Kidney (tissue), 14 donors: Measurements from ENCODE around the gene GMDS. TPM values are rescaled to one million over a fixed set of nuclear protein-coding genes. Genes with fewer than 3 reads are reported as not detected.

Source experiments
- DNase-seq, 5 donors: peaks; one replicate each; pipeline ENCODE4 v3.0.0-alpha.2; 2013 to 2020
- FAIRE-seq: peaks from 2 replicates; lab custom pipeline; 2012; peaks lifted over from hg19 to GRCh38; lab: Jason Lieb, UNC
- H3K27ac ChIP-seq, 2 donors: one replicate each; pipeline ENCODE4 v1.7.0; 2013; ENCODE audit warnings: low read depth in 2 of 2, low read length in 2 of 2, inconsistent platforms in 1 of 2
- H3K27me3 ChIP-seq: one replicate; pipeline ENCODE4 v1.7.1; 2013; ENCODE audit warnings: low read length, inconsistent platforms; ENCODE audit not compliant: control insufficient read depth, insufficient read depth
- H3K36me3 ChIP-seq, 3 donors: one replicate each; pipeline versions ENCODE4 v1.7.0 to v1.7.1; 2013; ENCODE audit warnings: low read length in 3 of 3, control low read depth in 1 of 3, inconsistent platforms in 1 of 3; ENCODE audit not compliant: insufficient read depth in 3 of 3, control insufficient read depth in 2 of 3
- H3K4me1 ChIP-seq, 3 donors: one replicate each; pipeline versions ENCODE4 v1.7.0 to v1.7.1; 2013; ENCODE audit warnings: low read length in 3 of 3, inconsistent platforms in 1 of 3, low read depth in 1 of 3; ENCODE audit not compliant: control insufficient read depth in 2 of 3, insufficient read depth in 2 of 3
- H3K4me3 ChIP-seq, 3 donors: one replicate each; pipeline versions ENCODE4 v1.7.0 to v1.8.1; 2013; ENCODE audit warnings: low read length in 3 of 3, control low read depth in 1 of 3, inconsistent platforms in 1 of 3
- H3K9ac ChIP-seq, 3 donors: one replicate each; pipeline versions ENCODE4 v1.7.0 to v1.7.1; 2013; ENCODE audit warnings: low read length in 3 of 3, control low read depth in 1 of 3, inconsistent platforms in 1 of 3
- H3K9me3 ChIP-seq, 3 donors: one replicate each; pipeline versions ENCODE4 v1.7.0 to v1.7.1; 2013; ENCODE audit warnings: low read length in 3 of 3, control low read depth in 1 of 3, inconsistent platforms in 1 of 3; ENCODE audit not compliant: control insufficient read depth in 2 of 3, insufficient read depth in 1 of 3
- CTCF ChIP-seq: IDR thresholded peaks from 3 replicates; pipeline ENCODE4 v1.5.1; 2012; ENCODE audit warnings: mild to moderate bottlenecking, moderate library complexity, borderline replicate concordance; ENCODE audit not compliant: insufficient read depth; ENCODE audit errors: extremely low read depth
- intact Hi-C: fragments of 100-400 bp; cut with DNase I; formaldehyde crosslinking; loops from one replicate; pipeline ENCODE4 v1.11.1; 2022
- polyA plus RNA-seq: library from polyadenylated mRNA; stranded (reverse); fragments of 350-450 nt; fragmentation: Illumina TruSeq; extraction: RNeasy Lipid Tissue Mini Kit (QIAGEN cat#74804); gene quantifications from one replicate; pipeline ENCODE4 v1.2.3, GENCODE V29; 2014; ENCODE audit warnings: low read depth, low replicate concordance; ENCODE audit not compliant: insufficient read depth
- total RNA-seq: library from RNA; stranded (reverse); fragmentation: NEBNext Ultra II Directional; extraction: Animal tissue kit (Norgen Biotek cat#: 25700); gene quantifications from one replicate; pipeline ENCODE4 v1.2.1, GENCODE V29; 2021
- donor health status: control.
- donor health status: control.
- donor health status: control.
- donor health status: control.
- donor health status: control.
- donor health status: DM: yes; HTN: yes; CAD: no.
- donor health status: Normal renal cell carcinoma (clear cell type).

The GMDS gene
- total and polyA plus RNA-seq, 2 donors from 2014 or later = 49.6 to 63.7 TPM

- FAIRE-seq (no peak), DNase-seq (no peak)
- Histone ChIP-seq H3K9ac (no peak overlapping the region), H3K36me3 (no peaks in the 10 kb centered on the region), H3K4me1 (no peaks in the 10 kb centered on the region), H3K4me3 (no peak overlapping the region), H3K27ac (no peak overlapping the region), H3K27me3 (no peaks in the 10 kb centered on the region), H3K9me3 (no peaks in the 10 kb centered on the region)
- TF ChIP-seq CTCF = no peak
- intact Hi-C loops = no loop called here
Observed at GRCh38 chr6:2061880-2062279, 183.5 kb downstream of the GMDS start.

GRCh38 chr6:2055911-2056310, 189.5 kb downstream of the GMDS start:
- H3K4me3 ChIP-seq = no peak overlapping the region
- FAIRE-seq (no peak), DNase-seq (no peak)
- H3K27me3 ChIP-seq = no peaks in the 10 kb centered on the region
- H3K27ac ChIP-seq = no peak overlapping the region
- no peak for TF ChIP-seq CTCF
- intact Hi-C loops = no loop called here
- H3K4me1 ChIP-seq = no peaks in the 10 kb centered on the region
- H3K36me3 ChIP-seq = no peaks in the 10 kb centered on the region
- H3K9ac ChIP-seq = no peak overlapping the region
- no peaks in the 10 kb centered on the region for H3K9me3 ChIP-seq

- H3K9ac ChIP-seq = no peak overlapping the region
- DNase-seq (no peak), FAIRE-seq (no peak)
- H3K4me1 ChIP-seq = no peaks in the 10 kb centered on the region
- intact Hi-C loops = no loop called here
- H3K9me3 ChIP-seq = no peaks in the 10 kb centered on the region
- no peak for TF ChIP-seq CTCF
- H3K36me3 ChIP-seq = no peaks in the 10 kb centered on the region
- H3K4me3 ChIP-seq = no peak overlapping the region
- no peaks in the 10 kb centered on the region for H3K27me3 ChIP-seq
- no peak overlapping the region for H3K27ac ChIP-seq
Observed at GRCh38 chr6:2055143-2055542, 190.3 kb downstream of the GMDS start.

- H3K4me1 ChIP-seq = no peaks in the 10 kb centered on the region
- no peaks in the 10 kb centered on the region for H3K9me3 ChIP-seq
- H3K36me3 ChIP-seq = no peaks in the 10 kb centered on the region
- H3K27me3 ChIP-seq = no peaks in the 10 kb centered on the region
- H3K9ac ChIP-seq = no peak overlapping the region
- intact Hi-C loops = no loop called here
- no peak for DNase-seq
- H3K27ac ChIP-seq = no peak overlapping the region
- no peak overlapping the region for H3K4me3 ChIP-seq
- no peak for FAIRE-seq
- TF ChIP-seq CTCF = no peak
Observed at GRCh38 chr6:2054516-2055067, 190.8 kb downstream of the GMDS start.
